RWPE2 (cell line): ENCODE data around the gene PAX8.

Experiments
- ATAC-seq: fragments of 200-7000 bp; cut with Tn5 transposase; 3 replicates; pipeline ENCODE4 v1.9.1; 2021; ENCODE audit warnings: low read depth
- DNase-seq: peaks from one replicate; pipeline ENCODE4 v3.0.0-alpha.2; 2020; ENCODE audit warnings: low spot score
- H3K27ac ChIP-seq: fragments of 450-650 bp; 2 replicates; pipeline ENCODE4 v1.5.1; 2017; ENCODE audit warnings: mild to moderate bottlenecking; ENCODE audit not compliant: poor library complexity, severe bottlenecking
- H3K27me3 ChIP-seq: fragments of 250-450 bp; sonication (Bioruptor Pico); 2 replicates; pipeline ENCODE4 v1.5.1; 2021; ENCODE audit warnings: mild to moderate bottlenecking, moderate library complexity; ENCODE audit not compliant: insufficient read depth, poor library complexity, severe bottlenecking
- H3K36me3 ChIP-seq: fragments of 250-450 bp; sonication (Bioruptor Pico); 2 replicates; pipeline ENCODE4 v1.5.1; 2020; ENCODE audit warnings: low read depth, mild to moderate bottlenecking, moderate library complexity
- H3K4me1 ChIP-seq: fragments of 250-450 bp; sonication (Bioruptor Pico); 2 replicates; pipeline ENCODE4 v1.5.1; 2021; ENCODE audit warnings: mild to moderate bottlenecking, moderate library complexity; ENCODE audit not compliant: insufficient read depth, poor library complexity, severe bottlenecking
- H3K4me3 ChIP-seq: fragments of 250-450 bp; sonication (Bioruptor Pico); 2 replicates; pipeline ENCODE4 v1.5.1; 2021; ENCODE audit warnings: mild to moderate bottlenecking, moderate library complexity; ENCODE audit not compliant: severe bottlenecking
- H3K9me3 ChIP-seq: fragments of 250-450 bp; sonication (Bioruptor Pico); 2 replicates; pipeline ENCODE4 v1.5.1; 2021; ENCODE audit warnings: mild to moderate bottlenecking, moderate library complexity; ENCODE audit not compliant: severe bottlenecking
- CTCF ChIP-seq: fragments of 450-650 bp; IDR thresholded peaks from one replicate; pipeline ENCODE4 v1.5.1; 2017; ENCODE audit warnings: mild to moderate bottlenecking, moderate library complexity; ENCODE audit not compliant: poor library complexity, severe bottlenecking

The PAX8 gene

DNA sequence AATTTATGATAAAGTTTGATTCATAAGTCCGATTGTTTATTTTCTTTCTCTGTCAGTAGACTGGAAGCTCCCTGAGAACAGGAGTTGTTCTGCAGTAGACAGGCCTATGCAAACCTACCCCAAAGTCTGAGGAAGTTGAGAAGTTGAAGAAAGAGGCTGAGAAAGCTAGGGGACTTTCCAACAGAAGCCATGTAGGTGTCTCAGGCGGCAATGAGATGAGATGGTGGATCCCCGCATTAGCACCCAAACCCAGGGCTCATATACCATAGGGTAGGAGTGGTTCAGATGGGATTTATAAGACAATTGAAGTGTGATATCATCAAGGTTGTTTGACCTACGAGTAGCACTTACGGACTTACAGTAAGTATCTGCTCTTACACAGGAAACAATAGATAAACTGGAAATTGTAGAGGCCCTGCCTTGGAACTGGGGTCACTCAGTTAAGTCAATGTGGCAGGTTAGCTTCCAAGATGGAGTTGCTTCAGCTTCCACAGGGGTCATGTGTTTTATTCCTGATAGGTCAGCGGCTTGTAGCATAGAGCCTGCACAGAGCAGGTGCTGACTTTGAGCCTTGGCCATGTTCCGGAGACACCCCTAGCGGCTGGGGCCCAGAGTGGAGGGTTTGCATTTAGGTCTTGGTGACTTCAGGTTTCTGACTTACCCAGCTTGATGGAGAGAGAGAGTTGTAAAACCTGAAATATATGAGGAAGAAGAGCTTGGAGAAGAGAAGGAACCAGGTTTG lies 107.2 kb downstream of the PAX8 start:
- no peak for ATAC-seq
- no peaks in the 10 kb centered on the region for H3K36me3 ChIP-seq
- H3K4me1 ChIP-seq, result no peaks in the 10 kb centered on the region
- no peak for DNase-seq
- H3K4me3 ChIP-seq, result no peak overlapping the region
- TF ChIP-seq CTCF, result no peak
- no peaks in the 10 kb centered on the region for H3K9me3 ChIP-seq
- no peaks in the 10 kb centered on the region for H3K27me3 ChIP-seq
- H3K27ac ChIP-seq, result no peak overlapping the region

GRCh38 chr2:113169586-113169985 lies 109.1 kb downstream of the PAX8 start:
- no peaks in the 10 kb centered on the region for H3K36me3 ChIP-seq
- DNase-seq (no peak), ATAC-seq (no peak)
- peaks cover 2% of the 10 kb centered on the region for H3K4me1 ChIP-seq
- H3K9me3 ChIP-seq, result no peaks in the 10 kb centered on the region
- H3K4me3 ChIP-seq, result no peak overlapping the region
- H3K27me3 ChIP-seq, result no peaks in the 10 kb centered on the region
- TF ChIP-seq CTCF, result no peak
- H3K27ac ChIP-seq, result no peak overlapping the region

DNA sequence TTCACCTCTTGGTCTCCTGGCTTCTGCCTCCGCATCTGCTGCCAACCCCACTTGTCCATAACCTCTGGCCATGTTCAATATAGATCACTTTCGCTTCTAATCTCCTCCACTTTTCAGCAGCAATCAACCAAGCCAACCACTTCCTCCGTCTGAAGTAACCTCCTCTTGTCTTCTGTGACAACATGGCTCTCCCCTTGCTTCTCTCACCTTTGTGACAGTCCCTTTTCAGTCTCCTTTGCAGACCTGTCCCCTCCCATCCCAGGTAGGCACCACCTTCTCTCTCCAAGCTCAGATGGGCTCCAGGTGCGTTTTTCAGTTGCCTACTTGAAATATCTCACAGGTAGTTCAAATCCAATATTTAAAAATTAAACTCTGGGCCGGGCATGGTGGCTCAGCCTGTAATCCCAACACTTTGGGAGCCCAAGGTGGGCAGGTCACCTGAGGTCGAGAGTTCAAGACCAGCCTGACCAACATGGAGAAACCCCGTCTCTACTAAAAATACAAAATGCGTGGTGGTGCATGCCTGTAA lies 109.7 kb downstream of the PAX8 start:
- no peak overlapping the region for H3K27ac ChIP-seq
- H3K4me3 ChIP-seq, result no peak overlapping the region
- no peak for DNase-seq
- H3K4me1 ChIP-seq, result peaks cover 8% of the 10 kb centered on the region
- no peak for TF ChIP-seq CTCF
- H3K36me3 ChIP-seq, result no peaks in the 10 kb centered on the region
- H3K9me3 ChIP-seq, result no peaks in the 10 kb centered on the region
- no peak for ATAC-seq
- H3K27me3 ChIP-seq, result no peaks in the 10 kb centered on the region

- Histone ChIP-seq H3K27me3 (no peaks in the 10 kb centered on the region), H3K36me3 (no peaks in the 10 kb centered on the region), H3K27ac (no peak overlapping the region), H3K4me3 (no peak overlapping the region), H3K9me3 (no peaks in the 10 kb centered on the region), H3K4me1 (peaks cover 9% of the 10 kb centered on the region)
- DNase-seq (no peak), ATAC-seq (no peak)
- TF ChIP-seq CTCF, result no peak
Measured at GRCh38 chr2:113167962-113168340, 110.8 kb downstream of the PAX8 start.
